Measurements from ENCODE around the gene SLC7A5. TPM values are rescaled to one million over a fixed set of nuclear protein-coding genes. Genes with fewer than 3 reads are reported as not detected.
A peak's percentile ranks its signal among the peaks of the same experiment; 100 is the strongest.

The SLC7A5 gene
- total and polyA plus RNA-seq, 2 of the 13 experiments (the other 11 are each of a cell fraction or from before 2014, with no cell fraction given): 79.6 to 155 TPM

DNA sequence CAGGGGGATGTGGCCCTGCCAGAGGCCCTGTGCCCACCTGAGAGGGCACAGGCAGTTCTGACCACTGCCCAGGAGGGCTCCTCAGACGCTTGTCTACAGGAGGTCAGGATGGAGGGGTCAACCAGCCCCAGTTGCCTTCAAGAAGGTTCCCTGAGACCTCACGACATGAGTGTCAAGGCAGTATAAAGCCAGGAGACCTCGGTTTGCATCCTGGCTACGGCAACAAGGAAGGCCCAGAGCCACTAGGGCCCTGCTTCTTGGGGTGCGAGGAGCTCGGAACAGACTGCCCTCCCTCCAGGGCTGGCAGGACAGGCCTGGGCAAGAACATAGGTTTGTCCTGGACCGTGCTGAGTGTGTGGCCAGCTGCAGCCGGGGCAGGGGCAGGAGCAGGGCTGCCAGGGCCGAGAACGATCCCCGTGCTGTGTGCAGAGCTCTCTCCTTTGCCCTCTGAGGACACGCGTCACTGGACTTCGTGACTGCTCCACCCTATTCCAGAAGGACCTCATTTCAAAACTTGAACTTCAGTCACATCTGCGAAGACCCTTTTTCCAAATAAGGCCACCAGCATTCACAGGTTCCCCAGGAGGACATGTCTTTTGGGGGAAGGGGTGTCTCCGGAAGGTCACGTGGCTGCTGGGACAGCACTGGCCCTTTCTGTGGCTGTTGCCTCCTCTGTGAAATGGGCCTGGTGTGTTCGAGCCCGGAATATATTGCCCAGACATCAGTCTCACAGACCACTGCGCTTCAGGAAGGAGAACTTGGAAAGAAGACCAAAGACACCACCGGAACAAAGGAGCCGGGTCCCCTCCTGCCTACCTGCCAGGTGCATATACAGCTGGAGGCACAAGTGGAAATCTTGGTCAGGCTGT, 27.7 kb downstream of the SLC7A5 start (continued):
- TF ChIP-seq, protein P1, sequence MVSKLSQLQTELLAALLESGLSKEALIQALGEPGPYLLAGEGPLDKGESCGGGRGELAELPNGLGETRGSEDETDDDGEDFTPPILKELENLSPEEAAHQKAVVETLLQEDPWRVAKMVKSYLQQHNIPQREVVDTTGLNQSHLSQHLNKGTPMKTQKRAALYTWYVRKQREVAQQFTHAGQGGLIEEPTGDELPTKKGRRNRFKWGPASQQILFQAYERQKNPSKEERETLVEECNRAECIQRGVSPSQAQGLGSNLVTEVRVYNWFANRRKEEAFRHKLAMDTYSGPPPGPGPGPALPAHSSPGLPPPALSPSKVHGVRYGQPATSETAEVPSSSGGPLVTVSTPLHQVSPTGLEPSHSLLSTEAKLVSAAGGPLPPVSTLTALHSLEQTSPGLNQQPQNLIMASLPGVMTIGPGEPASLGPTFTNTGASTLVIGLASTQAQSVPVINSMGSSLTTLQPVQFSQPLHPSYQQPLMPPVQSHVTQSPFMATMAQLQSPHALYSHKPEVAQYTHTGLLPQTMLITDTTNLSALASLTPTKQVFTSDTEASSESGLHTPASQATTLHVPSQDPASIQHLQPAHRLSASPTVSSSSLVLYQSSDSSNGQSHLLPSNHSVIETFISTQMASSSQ (IDR thresholded peaks at IDR 0.05; ENCODE audit: low read depth): no peak
- TF ChIP-seq, protein P1 (CRISPR knock-in tag; IDR thresholded peaks at IDR 0.05; ENCODE audit: borderline replicate concordance): no peak
- TF ChIP-seq UBTF (CRISPR knock-in tag; IDR thresholded peaks at IDR 0.05) (no peak), SRF (IDR thresholded peaks at IDR 0.05; ENCODE audit: low read depth, low read length) (peak; percentile 77; the same call in 1 of the 2 replicates), JUND (CRISPR knock-in tag; IDR thresholded peaks at IDR 0.05) (no peak), ZNF484 (CRISPR knock-in tag; IDR thresholded peaks at IDR 0.05; ENCODE audit: borderline replicate concordance, low read depth) (no peak), ATAD3A (CRISPR knock-in tag; IDR thresholded peaks at IDR 0.05) (no peak), ZNF607 (CRISPR knock-in tag; IDR thresholded peaks at IDR 0.05; ENCODE audit: borderline replicate concordance) (no peak), MED8 (CRISPR knock-in tag; IDR thresholded peaks at IDR 0.05; ENCODE audit: insufficient replicate concordance) (no peak), ZNF501 (CRISPR knock-in tag; IDR thresholded peaks at IDR 0.05) (peak; percentile 35), ZNF253 (CRISPR knock-in tag; IDR thresholded peaks at IDR 0.05; ENCODE audit: borderline replicate concordance) (no peak), KDM6A (CRISPR knock-in tag; IDR thresholded peaks at IDR 0.05; ENCODE audit: low read depth) (no peak), ZMYM4 (CRISPR knock-in tag; IDR thresholded peaks at IDR 0.05) (no peak), ELF1 (CRISPR knock-in tag; IDR thresholded peaks at IDR 0.05) (no peak), ZNF720 (CRISPR knock-in tag; IDR thresholded peaks at IDR 0.05) (no peak), MAF1 (CRISPR knock-in tag; IDR thresholded peaks at IDR 0.05; ENCODE audit: borderline replicate concordance) (no peak), ZNF768 (CRISPR knock-in tag; IDR thresholded peaks at IDR 0.05) (peak; percentile 55; the same call in 1 of the 2 replicates), U2AF1 (optimal IDR thresholded peaks at IDR 0.05; ENCODE audit: low read depth, low read length) (no peak), ZNF557 (CRISPR knock-in tag; IDR thresholded peaks at IDR 0.05) (no peak)
